ENCODE data around the gene HMGCR.
"Not testable (repeated sequence)": the region's sequence is repeated elsewhere in the genome, so short reads cannot be mapped to it uniquely, and the experiment has no call there.

The HMGCR gene

DNA sequence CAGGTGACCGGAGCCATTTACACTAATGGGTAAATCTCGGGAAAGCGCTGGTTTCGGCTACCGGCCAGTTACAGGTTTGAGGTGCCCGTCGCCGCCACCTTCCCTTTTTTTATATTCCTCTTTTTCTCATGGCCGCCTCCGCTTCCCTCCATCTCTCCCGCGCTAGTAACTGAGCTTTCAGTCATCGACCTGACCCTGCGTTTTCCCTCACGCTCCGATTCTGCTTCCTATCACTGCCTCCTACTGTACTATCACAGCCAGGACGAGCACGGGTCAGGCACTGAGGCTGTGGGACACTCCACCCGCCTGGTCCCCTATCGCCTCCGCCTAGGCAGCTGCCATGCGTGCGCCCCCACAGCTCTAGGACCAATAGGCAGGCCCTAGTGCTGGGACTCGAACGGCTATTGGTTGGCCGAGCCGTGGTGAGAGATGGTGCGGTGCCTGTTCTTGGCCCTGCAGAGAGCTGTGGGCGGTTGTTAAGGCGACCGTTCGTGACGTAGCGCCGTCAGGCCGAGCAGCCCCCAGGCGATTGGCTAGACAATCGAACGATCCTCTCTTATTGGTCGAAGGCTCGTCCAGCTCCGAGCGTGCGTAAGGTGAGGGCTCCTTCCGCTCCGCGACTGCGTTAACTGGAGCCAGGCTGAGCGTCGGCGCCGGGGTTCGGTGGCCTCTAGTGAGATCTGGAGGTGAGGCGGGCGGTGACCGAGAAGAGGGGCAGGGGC lies at the start of gene HMGCR:
TSS of gene HMGCR (plus strand) at position 606 of the 722 bp plus-strand sequence. CDS start 5,386 bp downstream, outside the sequence.
- peak; percentile 96 for DNase-seq (ENCODE audit: low read depth, low spot score)
- ChIA-PET POLR2A (interaction anchor here (0.6 to 1.7 kb wide), 10 partner anchors 10 to 380 kb away, joined by 3 to 9 read pairs (median 4); partner anchors contain the start of genes ANKRD31 and POC5), CTCF (interaction anchor here (0.6 to 1.4 kb wide), 14 partner anchors 14 to 412 kb away, joined by 3 to 11 read pairs (median 4); partner anchors contain the start of gene ANKRD31)
- peak within 1 kb of the TSS; percentile 92 for H3K4me3 ChIP-seq (ENCODE audit: low read depth, low read length)
- TF ChIP-seq, protein P1, sequence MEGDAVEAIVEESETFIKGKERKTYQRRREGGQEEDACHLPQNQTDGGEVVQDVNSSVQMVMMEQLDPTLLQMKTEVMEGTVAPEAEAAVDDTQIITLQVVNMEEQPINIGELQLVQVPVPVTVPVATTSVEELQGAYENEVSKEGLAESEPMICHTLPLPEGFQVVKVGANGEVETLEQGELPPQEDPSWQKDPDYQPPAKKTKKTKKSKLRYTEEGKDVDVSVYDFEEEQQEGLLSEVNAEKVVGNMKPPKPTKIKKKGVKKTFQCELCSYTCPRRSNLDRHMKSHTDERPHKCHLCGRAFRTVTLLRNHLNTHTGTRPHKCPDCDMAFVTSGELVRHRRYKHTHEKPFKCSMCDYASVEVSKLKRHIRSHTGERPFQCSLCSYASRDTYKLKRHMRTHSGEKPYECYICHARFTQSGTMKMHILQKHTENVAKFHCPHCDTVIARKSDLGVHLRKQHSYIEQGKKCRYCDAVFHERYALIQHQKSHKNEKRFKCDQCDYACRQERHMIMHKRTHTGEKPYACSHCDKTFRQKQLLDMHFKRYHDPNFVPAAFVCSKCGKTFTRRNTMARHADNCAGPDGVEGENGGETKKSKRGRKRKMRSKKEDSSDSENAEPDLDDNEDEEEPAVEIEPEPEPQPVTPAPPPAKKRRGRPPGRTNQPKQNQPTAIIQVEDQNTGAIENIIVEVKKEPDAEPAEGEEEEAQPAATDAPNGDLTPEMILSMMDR (IDR thresholded peaks at IDR 0.05; ENCODE audit: insufficient read depth, low read length, missing control alignments), result peak; percentile 37

DNA sequence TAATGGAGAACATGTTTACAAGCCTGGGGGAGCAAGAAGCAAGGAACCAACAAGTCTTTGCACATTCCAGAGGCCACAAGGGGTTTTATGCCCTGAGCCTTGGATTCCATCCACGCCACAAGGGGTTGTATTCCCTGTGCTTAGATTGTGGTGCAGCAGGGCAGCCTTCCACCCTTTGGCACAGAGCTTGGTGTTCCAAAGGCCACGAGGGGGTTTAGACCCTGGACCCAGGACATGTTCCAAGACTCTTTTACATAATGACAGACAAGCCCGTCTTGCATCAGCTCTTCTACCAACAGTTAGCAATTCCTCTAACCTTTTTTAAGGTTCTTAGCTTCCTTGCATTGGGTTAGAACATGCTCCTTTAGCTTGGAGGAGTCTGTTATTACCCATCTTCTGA lies 45.2 kb upstream of the HMGCR start:
- DNase-seq (ENCODE audit: low read depth, low spot score); CTCF ChIA-PET; H3K4me3 ChIP-seq (ENCODE audit: low read depth, low read length); POLR2A ChIA-PET: not testable (repeated sequence)

DNA sequence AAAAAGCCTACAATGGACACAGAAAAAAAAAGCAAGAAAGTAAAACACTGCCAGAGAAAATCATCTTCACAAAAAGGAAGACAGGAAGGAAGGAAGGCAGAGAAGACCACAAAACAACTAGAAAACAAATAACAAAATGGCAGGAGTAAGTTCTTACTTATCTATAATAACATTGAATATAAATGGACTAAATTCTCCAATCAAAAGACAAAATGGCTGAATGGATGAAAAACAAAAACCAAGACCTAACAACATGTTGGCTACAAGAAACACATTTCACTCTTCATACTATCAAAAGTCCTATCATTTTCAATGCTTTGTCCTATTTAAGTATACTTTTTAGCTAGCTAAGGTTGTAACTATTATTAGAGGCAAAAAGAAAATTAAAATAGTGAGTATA lies 36.9 kb upstream of the HMGCR start:
- ChIA-PET POLR2A (no interaction called here), CTCF (no interaction called here)
- H3K4me3 ChIP-seq (ENCODE audit: low read depth, low read length), result no peak overlapping the region
- no peak for DNase-seq (ENCODE audit: low read depth, low spot score)
- TF ChIP-seq, protein P1 (IDR thresholded peaks at IDR 0.05; ENCODE audit: insufficient read depth, low read length, missing control alignments), result no peak

DNA sequence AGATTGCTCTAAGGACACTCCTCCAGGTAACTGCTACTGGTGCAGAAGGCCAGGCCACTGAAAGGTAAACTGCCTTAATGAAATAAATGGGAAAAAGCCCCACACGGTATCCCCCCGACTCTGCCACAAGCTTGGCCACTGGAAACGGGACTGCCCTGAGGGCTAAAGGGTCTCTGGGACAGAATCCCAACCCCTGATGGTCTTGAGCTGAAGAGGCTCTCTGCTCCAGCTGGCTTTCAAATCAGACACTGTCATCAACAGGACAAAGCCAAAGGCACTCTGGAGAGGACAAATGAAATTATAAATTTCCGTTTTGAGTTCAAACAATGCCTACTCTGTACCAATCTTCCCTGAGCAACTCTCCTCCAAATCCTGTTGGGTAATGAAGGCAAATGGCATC lies 33.6 kb upstream of the HMGCR start:
- ChIA-PET CTCF (no interaction called here), POLR2A (no interaction called here)
- DNase-seq (ENCODE audit: low read depth, low spot score), result no peak
- H3K4me3 ChIP-seq (ENCODE audit: low read depth, low read length), result no peak overlapping the region
- TF ChIP-seq, protein P1 (IDR thresholded peaks at IDR 0.05; ENCODE audit: insufficient read depth, low read length, missing control alignments), result no peak

DNA sequence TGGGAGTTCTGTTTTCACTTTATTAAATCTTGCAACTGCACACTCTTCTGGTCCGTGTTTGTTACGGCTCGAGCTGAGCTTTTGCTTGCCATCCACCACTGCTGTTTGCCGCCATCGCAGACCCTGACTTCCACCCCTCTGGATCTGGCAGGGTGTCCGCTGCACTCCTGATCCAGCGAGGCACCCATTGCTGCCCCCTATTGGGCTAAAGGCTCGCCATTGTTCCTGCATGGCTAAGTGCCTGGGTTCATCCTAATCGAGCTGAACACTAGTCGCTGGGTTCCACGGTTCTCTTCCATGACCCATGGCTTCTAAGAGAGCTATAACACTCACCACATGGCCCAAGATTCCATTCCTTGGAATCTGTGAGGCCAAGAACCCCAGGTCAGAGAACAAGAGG lies 32.5 kb upstream of the HMGCR start:
- POLR2A ChIA-PET; H3K4me3 ChIP-seq (ENCODE audit: low read depth, low read length); DNase-seq (ENCODE audit: low read depth, low spot score): not testable (repeated sequence)
- CTCF ChIA-PET, result interaction anchor here (1.3 kb wide), 1 partner anchor 11 kb away, joined by 4 read pairs; no protein-coding TSS in a partner anchor

DNA sequence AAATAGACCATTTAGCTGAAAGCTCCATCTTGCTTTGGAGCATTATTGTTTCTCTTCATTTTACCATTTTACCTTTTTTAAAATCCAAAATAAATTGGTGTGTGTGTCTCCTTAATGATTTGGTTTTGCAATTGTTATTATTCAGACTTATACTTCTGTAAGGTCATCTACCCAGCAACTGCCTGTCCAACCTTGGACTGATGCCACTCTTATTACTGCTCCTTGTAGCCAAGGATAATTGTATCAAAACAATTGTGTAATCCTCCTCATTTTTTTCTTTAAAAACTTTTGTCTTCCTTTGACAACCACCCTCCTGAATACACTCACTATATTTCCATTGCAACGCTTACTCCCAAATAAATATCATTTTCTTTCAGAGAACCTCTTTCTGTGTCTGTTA lies 30.3 kb upstream of the HMGCR start:
- ChIA-PET CTCF (no interaction called here), POLR2A (no interaction called here)
- no peak for DNase-seq (ENCODE audit: low read depth, low spot score)
- TF ChIP-seq, protein P1 (IDR thresholded peaks at IDR 0.05; ENCODE audit: insufficient read depth, low read length, missing control alignments), result no peak
- H3K4me3 ChIP-seq (ENCODE audit: low read depth, low read length), result no peak overlapping the region

DNA sequence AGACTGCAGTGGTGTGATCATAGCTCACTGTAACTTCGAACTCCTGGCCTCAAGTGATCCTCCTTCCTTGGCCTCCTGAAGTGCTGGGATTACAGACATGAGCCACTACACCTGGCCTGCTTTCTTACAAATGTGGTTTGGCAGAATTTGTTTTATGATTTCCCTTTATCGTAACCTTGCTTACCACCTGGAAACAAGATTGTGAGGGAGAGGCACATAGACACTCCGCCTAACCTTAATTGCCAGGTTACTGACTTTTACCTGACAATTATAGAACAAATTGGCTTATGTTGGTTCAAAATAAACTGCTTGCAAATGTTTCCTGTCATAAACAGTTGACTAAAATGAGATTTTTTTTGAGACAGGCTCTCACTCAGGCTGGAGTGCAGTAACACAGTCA lies 26.8 kb upstream of the HMGCR start:
- H3K4me3 ChIP-seq (ENCODE audit: low read depth, low read length), result no peak overlapping the region
- TF ChIP-seq, protein P1 (IDR thresholded peaks at IDR 0.05; ENCODE audit: insufficient read depth, low read length, missing control alignments), result no peak
- DNase-seq (ENCODE audit: low read depth, low spot score), result no peak
- POLR2A ChIA-PET, result no interaction called here
- CTCF ChIA-PET, result interaction anchor here (0.7 kb wide), 1 partner anchor 16 kb away, joined by 4 read pairs; no protein-coding TSS in a partner anchor

DNA sequence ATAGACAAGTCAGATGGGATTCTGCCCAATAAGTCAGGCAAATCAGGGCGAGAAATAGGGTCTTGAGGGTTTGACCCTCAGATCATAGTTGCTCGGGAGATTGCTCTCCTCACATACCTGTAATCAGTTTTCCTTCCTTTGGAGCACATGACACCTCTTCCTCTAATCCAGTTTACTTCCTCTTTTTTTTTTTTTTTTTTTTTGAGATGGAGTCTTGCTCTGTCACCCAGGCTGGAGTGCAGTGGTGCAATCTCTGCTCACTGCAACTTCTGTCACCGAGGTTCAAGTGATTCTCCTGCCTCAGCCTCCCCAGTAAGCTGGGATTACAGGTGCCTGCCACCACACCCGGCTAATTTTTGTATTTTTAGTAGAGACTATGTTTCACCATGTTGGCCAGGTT lies 17.9 kb upstream of the HMGCR start:
- DNase-seq (ENCODE audit: low read depth, low spot score); H3K4me3 ChIP-seq (ENCODE audit: low read depth, low read length): not testable (repeated sequence)
- CTCF ChIA-PET, result interaction anchor here (0.9 to 3.2 kb wide), 4 partner anchors 11 to 83 kb away, joined by 3 to 12 read pairs (median 3); no protein-coding TSS in a partner anchor
- POLR2A ChIA-PET, result interaction anchor here (1.2 kb wide), 1 partner anchor 18 kb away, joined by 4 read pairs; the partner anchor contains the start of gene HMGCR
